K562 (cell line): Measurements from ENCODE around the gene NVL. TPM values are rescaled to one million over a fixed set of nuclear protein-coding genes. Genes with fewer than 3 reads are reported as not detected.

Source experiments
- AFF4 ChIP-seq: sonication (generic); formaldehyde crosslinking; IDR thresholded peaks from 2 replicates; pipeline ENCODE4 v1.8.0; 2023; ENCODE audit warnings: mild to moderate bottlenecking, missing genetic modification reagents
- BDP1 ChIP-seq: IDR thresholded peaks from 3 replicates; pipeline ENCODE4 v1.6.1; 2011; ENCODE audit not compliant: insufficient read length, insufficient read depth
- BRD4 ChIP-seq: fragments of 200-600 bp; sonication (generic); IDR thresholded peaks from 2 replicates; pipeline ENCODE4 v1.6.1; 2017; ENCODE audit warnings: inconsistent platforms
- CSDE1 ChIP-seq, 2 experiments: fragments of 450-650 bp; IDR thresholded peaks; 2 replicates each; pipeline ENCODE4 v1.6.1; 2016; ENCODE audit warnings: mild to moderate bottlenecking in 1 of 2
- DLX4 ChIP-seq: fragments of 250-450 bp; sonication (Bioruptor Pico); IDR thresholded peaks from 2 replicates; pipeline ENCODE4 v1.6.1; 2021; ENCODE audit warnings: mild to moderate bottlenecking
- HSF4 ChIP-seq: fragments of 250-450 bp; sonication (Bioruptor Pico); IDR thresholded peaks from 2 replicates; pipeline ENCODE4 v2.1.2; 2022; ENCODE audit warnings: mild to moderate bottlenecking, moderate library complexity, borderline replicate concordance
- KDM1A ChIP-seq, 2 experiments: fragments of 450-650 bp; IDR thresholded peaks; 2 replicates each; pipeline ENCODE4 v1.6.1; 2016; ENCODE audit warnings: mild to moderate bottlenecking in 2 of 2
- KDM2B ChIP-seq: fragments of 250-450 bp; sonication (Bioruptor Pico); IDR thresholded peaks from 2 replicates; pipeline ENCODE4 v1.8.0; 2021; ENCODE audit warnings: mild to moderate bottlenecking, moderate library complexity
- LARP7 ChIP-seq: fragments of 450-650 bp; IDR thresholded peaks from 2 replicates; pipeline ENCODE4 v1.6.1; 2016
- MTF1 ChIP-seq: fragments of 250-450 bp; sonication (Bioruptor Pico); IDR thresholded peaks from 2 replicates; pipeline ENCODE4 v1.9.0; 2021; ENCODE audit warnings: moderate library complexity, mild to moderate bottlenecking, inconsistent platforms, borderline replicate concordance
- PHB2 ChIP-seq: fragments of 450-650 bp; IDR thresholded peaks from 2 replicates; pipeline ENCODE4 v1.6.1; 2017; ENCODE audit warnings: low read depth
- RBM22 ChIP-seq: fragments of 200-400 bp; formaldehyde crosslinking; IDR thresholded peaks from 2 replicates; pipeline ENCODE4 v1.6.1; 2018; ENCODE audit warnings: low read length, low read depth; ENCODE audit not compliant: poor library complexity, severe bottlenecking
- SIRT6 ChIP-seq: IDR thresholded peaks from one replicate; pipeline ENCODE4 v1.6.1; 2012; ENCODE audit warnings: low read depth, mild to moderate bottlenecking, control low read depth, inconsistent platforms, low read length, moderate library complexity
- SMARCA4 ChIP-seq: fragments of 450-650 bp; IDR thresholded peaks from 2 replicates; pipeline ENCODE4 v1.6.1; 2016
- TAF9B ChIP-seq: fragments of 450-650 bp; IDR thresholded peaks from 2 replicates; pipeline ENCODE4 v1.6.1; 2018; ENCODE audit warnings: mild to moderate bottlenecking; ENCODE audit not compliant: partially characterized antibody
- YBX1 ChIP-seq: fragments of 450-650 bp; IDR thresholded peaks from 2 replicates; pipeline ENCODE4 v1.7.1; 2016; ENCODE audit warnings: mild to moderate bottlenecking
- ZNF12 ChIP-seq: sonication (generic); formaldehyde crosslinking; IDR thresholded peaks from 2 replicates; pipeline ENCODE4 v1.4.0; 2020; ENCODE audit warnings: mild to moderate bottlenecking, missing genetic modification reagents
- ZNF146 ChIP-seq: IDR thresholded peaks from one replicate; pipeline ENCODE4 v1.6.1; 2018; ENCODE audit warnings: missing compliant biosample characterization; ENCODE audit not compliant: unreplicated experiment
- ZNF274 ChIP-seq: IDR thresholded peaks from 2 replicates; pipeline ENCODE4 v1.6.1; 2011; ENCODE audit warnings: low read depth, mild to moderate bottlenecking, low read length, moderate library complexity, borderline replicate concordance
- ZNF766 ChIP-seq: fragments of 200-800 bp; sonication (Bioruptor generic); conservative IDR thresholded peaks from 2 replicates; pipeline ENCODE4 v1.6.1; 2016; ENCODE audit warnings: missing genetic modification characterization, missing compliant biosample characterization
- polyA plus RNA-seq, 8 experiments: library from polyadenylated mRNA; depleted of rRNA in 4 of 8; stranded (reverse) in 5 of 8; unstranded in 3 of 8; fragments of >200 nt; fragmentation: Nextera tagmentation in 2 of 8; fragmentation: Illumina TruSeq in 1 of 8; extraction: Ambion mirVana in 2 of 8; extraction: Trizol in 1 of 8; gene quantifications; 2 replicates each; pipeline versions ENCODE4 v1.2.1 to v1.2.3, GENCODE V29; 2011 to 2014; ENCODE audit warnings: inconsistent platforms in 1 of 8, missing spikeins in 1 of 8
- total RNA-seq, 7 experiments: library from RNA; depleted of rRNA in 6 of 7; stranded (reverse); fragments of >200 nt in 6 of 7; fragmentation: Illumina TruSeq in 2 of 7; extraction: Trizol in 2 of 7; gene quantifications; 2 replicates each; pipeline versions ENCODE4 v1.2.1 to v1.2.3, GENCODE V29; 2011 to 2021; ENCODE audit warnings: low replicate concordance in 1 of 7
- TF ChIP-seq, protein P1 (sequence below): sonication (generic); formaldehyde crosslinking; IDR thresholded peaks from 2 replicates; pipeline ENCODE4 v1.8.1; 2023; ENCODE audit warnings: mild to moderate bottlenecking, missing genetic modification reagents
- TF ChIP-seq, protein P2 (sequence below): fragments of 450-650 bp; IDR thresholded peaks from 2 replicates; pipeline ENCODE4 v1.7.0; 2016; ENCODE audit warnings: borderline replicate concordance

Gene NVL
- total and polyA plus RNA-seq, 9 of the 15 experiments (the other 6 are each of a cell fraction or from before 2014, with no cell fraction given) = 32.5 to 86.6 (median 62.9) TPM

GRCh38 chr1:224182866-224183590 lies 146.9 kb downstream of the NVL start, which contains the start of gene DEGS1 (continued):
- TF ChIP-seq, protein P1, sequence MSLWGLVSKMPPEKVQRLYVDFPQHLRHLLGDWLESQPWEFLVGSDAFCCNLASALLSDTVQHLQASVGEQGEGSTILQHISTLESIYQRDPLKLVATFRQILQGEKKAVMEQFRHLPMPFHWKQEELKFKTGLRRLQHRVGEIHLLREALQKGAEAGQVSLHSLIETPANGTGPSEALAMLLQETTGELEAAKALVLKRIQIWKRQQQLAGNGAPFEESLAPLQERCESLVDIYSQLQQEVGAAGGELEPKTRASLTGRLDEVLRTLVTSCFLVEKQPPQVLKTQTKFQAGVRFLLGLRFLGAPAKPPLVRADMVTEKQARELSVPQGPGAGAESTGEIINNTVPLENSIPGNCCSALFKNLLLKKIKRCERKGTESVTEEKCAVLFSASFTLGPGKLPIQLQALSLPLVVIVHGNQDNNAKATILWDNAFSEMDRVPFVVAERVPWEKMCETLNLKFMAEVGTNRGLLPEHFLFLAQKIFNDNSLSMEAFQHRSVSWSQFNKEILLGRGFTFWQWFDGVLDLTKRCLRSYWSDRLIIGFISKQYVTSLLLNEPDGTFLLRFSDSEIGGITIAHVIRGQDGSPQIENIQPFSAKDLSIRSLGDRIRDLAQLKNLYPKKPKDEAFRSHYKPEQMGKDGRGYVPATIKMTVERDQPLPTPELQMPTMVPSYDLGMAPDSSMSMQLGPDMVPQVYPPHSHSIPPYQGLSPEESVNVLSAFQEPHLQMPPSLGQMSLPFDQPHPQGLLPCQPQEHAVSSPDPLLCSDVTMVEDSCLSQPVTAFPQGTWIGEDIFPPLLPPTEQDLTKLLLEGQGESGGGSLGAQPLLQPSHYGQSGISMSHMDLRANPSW (CRISPR knock-in tag) = no peak
- TF ChIP-seq YBX1 = no peak
- no peak for TF ChIP-seq ZNF146 (CRISPR knock-in tag)
- no peak for TF ChIP-seq SIRT6
- no peak for TF ChIP-seq BDP1
- no peak for TF ChIP-seq PHB2
- no peak for TF ChIP-seq RBM22
- no peak for TF ChIP-seq LARP7
- TF ChIP-seq ZNF274 = no peak
- TF ChIP-seq, protein P2, sequence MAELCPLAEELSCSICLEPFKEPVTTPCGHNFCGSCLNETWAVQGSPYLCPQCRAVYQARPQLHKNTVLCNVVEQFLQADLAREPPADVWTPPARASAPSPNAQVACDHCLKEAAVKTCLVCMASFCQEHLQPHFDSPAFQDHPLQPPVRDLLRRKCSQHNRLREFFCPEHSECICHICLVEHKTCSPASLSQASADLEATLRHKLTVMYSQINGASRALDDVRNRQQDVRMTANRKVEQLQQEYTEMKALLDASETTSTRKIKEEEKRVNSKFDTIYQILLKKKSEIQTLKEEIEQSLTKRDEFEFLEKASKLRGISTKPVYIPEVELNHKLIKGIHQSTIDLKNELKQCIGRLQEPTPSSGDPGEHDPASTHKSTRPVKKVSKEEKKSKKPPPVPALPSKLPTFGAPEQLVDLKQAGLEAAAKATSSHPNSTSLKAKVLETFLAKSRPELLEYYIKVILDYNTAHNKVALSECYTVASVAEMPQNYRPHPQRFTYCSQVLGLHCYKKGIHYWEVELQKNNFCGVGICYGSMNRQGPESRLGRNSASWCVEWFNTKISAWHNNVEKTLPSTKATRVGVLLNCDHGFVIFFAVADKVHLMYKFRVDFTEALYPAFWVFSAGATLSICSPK = no peak
- TF ChIP-seq KDM2B (CRISPR knock-in tag) = peak; percentile 63
- no peak for TF ChIP-seq BRD4
- TF ChIP-seq ZNF766 (CRISPR knock-in tag) = no peak; the same call in 1 of the 2 replicates
- TF ChIP-seq CSDE1 (IDR thresholded peaks at IDR 0.05) = no peak
- TF ChIP-seq SMARCA4 = 0 out of 2 replicates have a peak, but pooled peaks have one; percentile 30
- no peak for TF ChIP-seq ZNF12 (CRISPR knock-in tag)
- TF ChIP-seq KDM1A (IDR thresholded peaks at IDR 0.05) = no peak
- no peak for TF ChIP-seq MTF1
- TF ChIP-seq AFF4 (CRISPR knock-in tag) = no peak
- TF ChIP-seq HSF4 (CRISPR knock-in tag) = no peak
- no peak for TF ChIP-seq TAF9B
- no peak for TF ChIP-seq DLX4 (CRISPR knock-in tag)
